GM12865 (cell line): ENCODE data around the gene SDC1.
A peak's percentile ranks its signal among the peaks of the same experiment; 100 is the strongest.

Source experiments
- DNase-seq: peaks from one replicate; pipeline ENCODE4 v3.0.0; 2010; ENCODE audit warnings: low read depth
- H3K4me3 ChIP-seq: 2 replicates; pipeline ENCODE4 v1.5.1; 2011; ENCODE audit warnings: mild to moderate bottlenecking, low read depth, low read length, control low read depth
- CTCF ChIP-seq: IDR thresholded peaks from 2 replicates; pipeline ENCODE4 v1.5.1; 2011; ENCODE audit warnings: low read length, control low read depth, low read depth, inconsistent platforms; ENCODE audit not compliant: insufficient read depth; ENCODE audit errors: missing control alignments

The SDC1 gene

DNA sequence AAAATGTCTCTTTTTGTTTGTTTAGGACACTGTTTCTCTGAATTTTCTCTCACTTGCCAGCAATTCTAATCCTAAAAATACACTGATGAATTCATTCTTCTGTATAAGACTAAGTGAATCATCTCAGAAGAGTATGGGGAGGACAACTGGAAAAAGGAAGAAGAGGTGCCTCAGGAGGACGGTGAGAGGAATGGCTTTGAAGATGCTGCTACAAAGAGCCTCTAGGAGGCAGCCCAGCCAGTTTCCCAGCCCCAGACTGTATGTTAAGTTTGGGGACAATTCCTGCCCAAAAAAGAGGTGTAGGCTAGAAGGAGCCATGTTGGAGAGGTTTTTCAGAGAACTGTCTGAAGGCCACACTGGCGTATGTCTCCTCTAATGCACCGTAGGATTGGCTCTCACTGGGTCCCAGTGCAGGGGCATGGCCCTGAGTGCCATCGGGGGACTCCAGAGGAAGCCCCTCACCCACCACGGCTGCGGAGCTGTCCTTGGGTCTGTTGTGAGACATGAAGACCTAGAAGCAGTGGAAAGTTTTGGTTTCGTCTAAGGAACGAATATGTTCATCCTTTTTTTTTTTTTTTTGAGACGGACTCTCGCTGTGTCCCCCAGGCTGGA lies 3.1 kb upstream of the SDC1 start:
- DNase-seq, result no peak
- H3K4me3 ChIP-seq, result no peak overlapping the region
- peak; percentile 6 for TF ChIP-seq CTCF

DNA sequence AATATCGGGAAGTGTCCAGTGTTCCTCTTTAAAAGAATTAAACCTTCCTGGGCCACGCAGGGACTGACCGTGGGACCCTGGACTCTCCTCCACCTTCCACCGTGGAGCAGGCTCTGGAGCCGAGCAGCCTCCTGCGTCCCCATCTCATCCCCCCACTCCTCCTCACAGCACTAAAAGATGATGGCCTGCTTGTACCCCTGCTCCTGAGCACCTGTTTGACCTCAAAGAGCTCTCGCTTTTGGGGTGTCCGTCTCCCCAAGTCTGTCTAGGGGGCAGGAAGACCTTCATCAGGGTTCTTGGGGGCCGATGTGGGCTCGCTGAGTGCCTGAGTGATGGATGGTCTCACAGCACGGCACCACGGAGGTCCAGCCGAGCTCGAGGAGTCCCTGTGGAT lies 1.2 kb upstream of the SDC1 start:
- H3K4me3 ChIP-seq, result no peak overlapping the region
- no peak for TF ChIP-seq CTCF
- no peak for DNase-seq

GRCh38 chr2:20225294-20226151 lies 593 bp upstream of the SDC1 start:
- DNase-seq, result peak; percentile 76
- TF ChIP-seq CTCF, result peak; percentile 63
- H3K4me3 ChIP-seq, result peak overlapping the region; percentile 46

GRCh38 chr2:20224164-20224715 lies 690 bp downstream of the SDC1 start:
- DNase-seq, result peak; percentile 45
- no peak for TF ChIP-seq CTCF
- H3K4me3 ChIP-seq, result peak overlapping the region; percentile 66

DNA sequence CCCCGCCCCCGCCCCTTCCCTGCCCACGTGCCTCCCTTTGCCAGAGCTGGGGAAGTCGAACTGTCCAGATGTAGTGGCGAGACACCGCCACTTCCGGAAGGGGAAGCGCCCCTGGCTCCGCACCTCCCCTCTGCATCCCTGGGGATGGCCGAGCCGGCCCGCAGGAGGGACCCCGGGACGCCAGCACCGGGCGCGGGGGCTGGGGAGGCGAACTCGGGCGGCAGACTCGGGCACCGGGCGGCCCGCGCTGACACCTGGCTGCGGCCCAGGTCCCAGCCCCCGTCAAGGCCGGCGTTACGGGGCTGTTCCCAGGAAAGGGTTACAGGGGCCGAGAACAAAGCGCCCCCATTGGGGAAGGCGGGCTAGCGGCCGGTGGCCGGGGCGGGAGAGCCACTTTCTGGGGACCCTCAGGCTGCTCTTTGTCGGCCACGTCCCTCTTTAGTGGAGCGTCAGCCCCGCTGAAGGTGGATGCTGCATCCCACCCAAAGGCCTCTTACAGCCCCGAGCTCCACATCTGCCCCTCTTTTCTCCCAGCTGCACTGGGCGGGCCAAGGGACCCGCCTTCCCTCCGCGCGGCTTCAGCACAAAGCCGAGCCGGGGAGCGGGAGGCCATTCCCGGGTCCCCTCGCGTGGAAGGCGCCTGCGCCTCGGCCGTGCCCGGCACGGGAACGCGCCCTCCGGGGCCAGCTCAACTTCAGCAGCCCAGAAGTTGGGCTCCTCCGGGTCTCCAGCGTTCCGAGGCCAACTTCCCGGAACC lies 1.3 kb downstream of the SDC1 start:
- no peak for TF ChIP-seq CTCF
- peak; percentile 39 for DNase-seq
- peak overlapping the region; percentile 66 for H3K4me3 ChIP-seq

DNA sequence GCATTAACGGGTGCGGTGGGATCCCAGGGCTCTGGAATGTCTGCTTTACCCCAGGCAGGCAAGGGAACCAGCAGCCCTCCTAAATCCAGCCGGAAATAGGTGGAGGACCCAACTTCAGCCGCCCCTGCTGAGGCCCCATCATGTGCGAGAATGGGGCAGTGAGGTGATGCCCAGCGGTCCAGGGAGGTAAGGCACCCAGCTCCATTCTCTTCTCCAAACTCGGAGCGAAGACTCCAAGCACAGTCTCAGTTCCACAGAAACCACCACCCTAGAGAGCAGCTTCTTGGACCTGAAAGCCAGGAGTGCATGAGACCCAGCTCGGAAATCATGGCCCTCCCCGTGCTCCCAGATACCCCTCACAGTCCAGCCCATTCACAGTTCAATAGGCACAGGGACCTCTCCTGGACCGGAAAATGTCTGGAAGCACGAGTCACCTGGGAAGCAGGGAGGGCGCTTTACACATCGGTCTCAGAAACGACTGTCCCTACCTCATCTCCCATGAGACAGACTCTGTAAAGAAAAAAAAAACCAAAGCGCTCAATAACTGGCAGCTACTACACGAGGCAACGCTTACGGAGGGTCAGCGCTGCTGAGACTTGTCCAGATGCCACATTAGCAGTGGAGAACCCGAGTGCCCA lies 2.0 kb downstream of the SDC1 start:
- H3K4me3 ChIP-seq, result peak overlapping the region; percentile 66
- no peak for DNase-seq
- TF ChIP-seq CTCF, result no peak
